H1 (cell line): ENCODE results near the gene PLEKHG5. TPM values are rescaled to one million over a fixed set of nuclear protein-coding genes. Genes with fewer than 3 reads are reported as not detected.
"Not testable (repeated sequence)": the region's sequence is repeated elsewhere in the genome, so short reads cannot be mapped to it uniquely, and the experiment has no call there.

Source experiments
- CTCF ChIA-PET: fragments of 300-600 bp; sonication (Branson Sonifier 250); formaldehyde crosslinking; loops from one replicate; lab custom pipeline; 2021; ENCODE audit not compliant: partially characterized antibody; lab: Charles Lee
- POLR2A ChIA-PET: fragments of 300-600 bp; sonication (Branson Sonifier 250); formaldehyde crosslinking; loops from one replicate; lab custom pipeline; 2021; ENCODE audit warnings: inconsistent platforms; ENCODE audit not compliant: partially characterized antibody; lab: Charles Lee
- DNase-seq, 2 experiments: peaks; one replicate each; pipeline versions ENCODE4 v3.0.0 to v3.0.0-alpha.2; 2010 to 2022; ENCODE audit warnings: low spot score in 2 of 2, low read depth in 1 of 2, mixed read lengths in 1 of 2
- FAIRE-seq: peaks from 2 replicates; lab custom pipeline; 2011; peaks lifted over from hg19 to GRCh38; lab: Jason Lieb, UNC
- H2AFZ ChIP-seq: 2 replicates; pipeline ENCODE4 v1.8.1; 2012; ENCODE audit warnings: low read length, inconsistent platforms
- H2AK5ac ChIP-seq: 2 replicates; pipeline ENCODE4 v1.6.1; 2013; ENCODE audit warnings: low read depth, low read length
- H2BK120ac ChIP-seq: replicated peaks from 2 replicates; pipeline ENCODE3; 2013; ENCODE audit warnings: low read depth, low read length, inconsistent platforms
- H2BK12ac ChIP-seq: 2 replicates; pipeline ENCODE4 v1.6.1; 2013; ENCODE audit warnings: low read depth, low read length
- H2BK15ac ChIP-seq: 2 replicates; pipeline ENCODE4 v1.6.1; 2013; ENCODE audit warnings: low read length
- H2BK20ac ChIP-seq: 2 replicates; pipeline ENCODE4 v1.6.1; 2013; ENCODE audit warnings: low read length
- H2BK5ac ChIP-seq: 2 replicates; pipeline ENCODE4 v1.6.1; 2013; ENCODE audit warnings: low read depth, low read length
- H3K14ac ChIP-seq: 2 replicates; pipeline ENCODE4 v1.6.1; 2013; ENCODE audit warnings: inconsistent platforms; ENCODE audit not compliant: insufficient read length
- H3K18ac ChIP-seq: 2 replicates; pipeline ENCODE4 v1.6.1; 2013; ENCODE audit warnings: low read length; ENCODE audit errors: extremely low read depth
- H3K23ac ChIP-seq: 2 replicates; pipeline ENCODE4 v1.6.1; 2013; ENCODE audit warnings: inconsistent platforms; ENCODE audit not compliant: insufficient read length
- H3K23me2 ChIP-seq: 2 replicates; pipeline ENCODE4 v1.6.1; 2013; ENCODE audit warnings: low read depth, low read length
- H3K27ac ChIP-seq: 2 replicates; pipeline ENCODE4 v1.6.1; 2011; ENCODE audit warnings: low read depth, low read length, inconsistent platforms
- H3K27me3 ChIP-seq, 4 experiments: replicated peaks in 1 of 4; 1 replicate in 1 of 4; 2 replicates in 3 of 4; pipeline versions ENCODE4 v1.6.1 to v1.8.1; 2011 to 2013; ENCODE audit warnings: low read length in 3 of 4, mild to moderate bottlenecking in 3 of 4, inconsistent platforms in 2 of 4, mixed read lengths in 2 of 4, moderate library complexity in 1 of 4; ENCODE audit not compliant: control insufficient read depth in 3 of 4, insufficient read depth in 3 of 4; ENCODE audit errors: extremely low read depth in 1 of 4
- H3K36me3 ChIP-seq, 4 experiments: 2 replicates each; pipeline versions ENCODE4 v1.6.1 to v1.8.1; 2011 to 2013; ENCODE audit warnings: mild to moderate bottlenecking in 4 of 4, low read length in 3 of 4, moderate library complexity in 2 of 4, control low read depth in 1 of 4, inconsistent platforms in 1 of 4; ENCODE audit not compliant: insufficient read depth in 4 of 4, control insufficient read depth in 2 of 4
- H3K4ac ChIP-seq: replicated peaks from 2 replicates; pipeline ENCODE3; 2013; ENCODE audit warnings: low read length, low read depth, mixed read lengths, inconsistent platforms; ENCODE audit not compliant: insufficient read length
- H3K4me1 ChIP-seq, 4 experiments: replicated peaks in 1 of 4; 1 replicate in 1 of 4; 2 replicates in 3 of 4; pipeline versions ENCODE4 v1.6.1 to v1.8.1; 2011 to 2013; ENCODE audit warnings: low read length in 3 of 4, inconsistent platforms in 2 of 4, mixed read lengths in 1 of 4; ENCODE audit not compliant: insufficient read depth in 4 of 4, control insufficient read depth in 3 of 4
- H3K4me2 ChIP-seq, 2 experiments: 2 replicates each; pipeline versions ENCODE4 v1.6.1 to v1.8.1; 2011 to 2013; ENCODE audit warnings: low read depth in 2 of 2, low read length in 2 of 2, control low read depth in 1 of 2, inconsistent platforms in 1 of 2, mild to moderate bottlenecking in 1 of 2; ENCODE audit not compliant: insufficient read depth in 1 of 2
- H3K4me3 ChIP-seq, 4 experiments: fragments of 200-600, 300-600 bp in 1 of 4; sonication (generic), shearing (Covaris generic), sonication (Bioruptor Twin) in 1 of 4; 2 replicates each; pipeline versions ENCODE4 v1.5.1 to v1.8.1; 2011 to 2016; ENCODE audit warnings: low read length in 4 of 4, low read depth in 3 of 4, control low read depth in 2 of 4, inconsistent platforms in 2 of 4, mild to moderate bottlenecking in 2 of 4, mixed read lengths in 1 of 4, moderate library complexity in 1 of 4; ENCODE audit not compliant: insufficient read depth in 2 of 4; ENCODE audit errors: extremely low read depth in 1 of 4
- H3K56ac ChIP-seq: replicated peaks from 2 replicates; pipeline ENCODE3; 2013; ENCODE audit warnings: low read depth, mild to moderate bottlenecking, mixed read lengths, low read length, inconsistent platforms; ENCODE audit not compliant: insufficient read length
- H3K79me1 ChIP-seq: 2 replicates; pipeline ENCODE4 v1.6.1; 2013; ENCODE audit warnings: low read depth, low read length, control low read depth
- H3K79me2 ChIP-seq, 2 experiments: 2 replicates each; pipeline versions ENCODE4 v1.6.1 to v1.8.1; 2012 to 2013; ENCODE audit warnings: low read length in 2 of 2, mild to moderate bottlenecking in 2 of 2, inconsistent platforms in 1 of 2; ENCODE audit not compliant: insufficient read depth in 2 of 2, control insufficient read depth in 1 of 2
- H3K9ac ChIP-seq, 4 experiments: replicated peaks in 1 of 4; 1 replicate in 1 of 4; 2 replicates in 3 of 4; pipeline versions ENCODE4 v1.6.1 to v1.8.1; 2011 to 2013; ENCODE audit warnings: low read depth in 3 of 4, low read length in 3 of 4, control low read depth in 2 of 4, mild to moderate bottlenecking in 2 of 4, moderate library complexity in 2 of 4, inconsistent platforms in 1 of 4; ENCODE audit errors: extremely low read depth in 1 of 4
- H3K9me3 ChIP-seq, 2 experiments: 2 replicates each; pipeline versions ENCODE4 v1.6.1 to v1.8.1; 2012 to 2013; ENCODE audit warnings: mild to moderate bottlenecking in 2 of 2, moderate library complexity in 2 of 2, control low read depth in 1 of 2, inconsistent platforms in 1 of 2, low read depth in 1 of 2, low read length in 1 of 2, mixed read lengths in 1 of 2; ENCODE audit not compliant: insufficient read depth in 2 of 2
- H4K20me1 ChIP-seq, 2 experiments: replicated peaks in 1 of 2; 2 replicates each; pipeline versions ENCODE3 to v1.8.1; 2011 to 2013; ENCODE audit warnings: inconsistent platforms in 2 of 2, low read length in 2 of 2, mild to moderate bottlenecking in 1 of 2; ENCODE audit not compliant: insufficient read depth in 2 of 2, control insufficient read depth in 1 of 2
- H4K5ac ChIP-seq: 2 replicates; pipeline ENCODE4 v1.6.1; 2013; ENCODE audit warnings: low read length, low read depth, mixed read lengths, inconsistent platforms; ENCODE audit not compliant: insufficient read length
- H4K8ac ChIP-seq: 2 replicates; pipeline ENCODE4 v1.8.0; 2013; ENCODE audit warnings: mild to moderate bottlenecking, moderate library complexity, low read length, inconsistent platforms; ENCODE audit not compliant: insufficient read depth; ENCODE audit errors: extremely low read depth
- H4K91ac ChIP-seq: replicated peaks from 2 replicates; pipeline ENCODE3; 2013; ENCODE audit warnings: low read length, mixed read lengths, inconsistent platforms; ENCODE audit not compliant: insufficient read length
- WGBS, 2 experiments: shearing (Covaris generic) in 1 of 2; methylation state at CpG; one replicate each; pipeline versions ENCODE4 v1.1.6 to v1.1.7; 2013 to 2015; ENCODE audit warnings: low lambda C conversion rate in 2 of 2, mixed read lengths in 2 of 2, inconsistent platforms in 1 of 2, low coverage in 1 of 2, missing lambda C conversion rate in 1 of 2; ENCODE audit not compliant: insufficient replicate concordance in 2 of 2, insufficient coverage in 1 of 2, insufficient read length in 1 of 2; ENCODE audit errors: extremely low coverage in 1 of 2, missing lambda C conversion rate in 1 of 2; 5-methylcytosine and 5-hydroxymethylcytosine counted together
- polyA plus RNA-seq, 7 experiments: library from polyadenylated mRNA; depleted of rRNA in 3 of 7; stranded (reverse) in 5 of 7; unstranded in 2 of 7; fragments of >200 nt in 5 of 7; fragments of 200-250 nt in 2 of 7; gene quantifications; 1 replicate in 5 of 7; 2 replicates in 1 of 7; 4 replicates in 1 of 7; pipeline versions ENCODE4 v1.2.1 to v1.2.3, GENCODE V29; 2011 to 2013; ENCODE audit warnings: missing spikeins in 2 of 7, mixed read lengths in 2 of 7
- total RNA-seq: library from RNA; stranded (reverse); fragmentation: NEBNext Ultra II Directional; extraction: Animal tissue kit (Norgen Biotek cat#: 25700); gene quantifications from 2 replicates; pipeline ENCODE4 v1.2.1, GENCODE V29; 2021
- TF ChIP-seq, protein P1 (sequence below): IDR thresholded peaks from 2 replicates; pipeline ENCODE4 v1.6.1; 2012; ENCODE audit warnings: inconsistent platforms
- TF ChIP-seq, protein P2 (sequence below): IDR thresholded peaks from 2 replicates; pipeline ENCODE4 v1.6.1; 2012; ENCODE audit warnings: inconsistent platforms

PLEKHG5 gene
- total and polyA plus RNA-seq, 2 of the 8 experiments (the other 6 are each of a cell fraction or from before 2014, with no cell fraction given) = 10.4 to 13.8 TPM

DNA sequence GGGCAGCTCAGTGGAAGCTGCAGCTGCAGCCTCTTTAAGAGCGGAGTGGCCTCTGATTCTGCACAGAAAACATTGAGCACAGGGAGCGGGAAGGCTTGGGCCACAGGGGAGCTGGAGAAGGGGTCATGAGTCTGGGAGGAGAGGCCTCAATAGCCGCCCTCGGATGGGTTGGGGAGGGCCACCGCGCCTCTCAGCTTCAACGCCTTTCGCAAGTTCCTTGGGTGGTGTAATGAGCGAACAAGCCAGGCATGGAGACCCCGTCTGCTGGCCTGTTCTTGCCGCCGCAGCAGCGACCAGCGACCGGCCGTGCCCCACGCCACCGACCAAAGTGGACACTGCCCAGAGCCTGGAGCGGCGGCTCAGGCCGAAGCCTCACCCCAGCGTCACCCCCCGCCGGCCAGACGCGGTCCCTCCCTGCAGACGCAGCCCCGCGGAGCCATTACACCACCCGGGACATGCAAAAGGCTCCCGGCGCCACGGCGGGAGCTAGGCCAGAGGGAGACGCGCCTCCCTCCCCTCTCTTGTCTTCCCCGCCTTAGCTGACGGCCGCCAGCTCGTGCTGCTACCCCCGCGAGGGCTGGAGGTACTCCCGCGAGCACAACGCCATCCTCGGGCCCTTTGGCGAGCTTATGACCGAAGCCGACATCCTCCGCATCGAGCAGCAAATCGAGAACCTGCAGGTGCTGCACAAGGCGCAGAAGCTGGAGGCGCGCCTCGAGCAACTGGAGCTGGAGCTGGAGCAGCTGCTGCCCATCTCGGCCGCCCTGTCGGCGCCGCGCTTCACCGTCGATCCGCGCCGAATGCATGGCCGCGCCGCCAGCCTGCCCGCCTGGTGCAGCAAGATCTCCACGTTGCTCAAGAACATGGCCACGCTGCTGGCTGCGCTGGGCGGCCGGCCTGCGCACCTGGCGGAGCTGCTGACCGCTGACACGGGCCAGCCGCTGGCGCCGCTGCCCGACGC, 37.3 kb downstream of the PLEKHG5 start:
- CTCF ChIA-PET = interaction anchor here (0.8 to 6.0 kb wide), 19 partner anchors 10 to 373 kb away, joined by 3 to 75 read pairs (median 5); partner anchors contain the start of genes HES2, PLEKHG5 and TNFRSF25
- H3K27me3 ChIP-seq = peaks cover 5 to 43% (median 24%) of the 10 kb centered on the region in 4 experiments; a peak in 6 of 7 replicates
- not testable (repeated sequence) for H3K23ac ChIP-seq, H4K20me1 ChIP-seq, H4K5ac ChIP-seq, H3K4ac ChIP-seq, H3K9ac ChIP-seq, H2BK5ac ChIP-seq, H3K23me2 ChIP-seq, H3K18ac ChIP-seq, H3K79me1 ChIP-seq, H2BK15ac ChIP-seq, H3K79me2 ChIP-seq, H4K91ac ChIP-seq, H3K56ac ChIP-seq, H2BK120ac ChIP-seq, H3K9me3 ChIP-seq
- WGBS, 2 experiments = 74% methylated on average over 68 of the region's 85 CpGs; no CpG with 5 or more reads in 1 of the 2 experiments
- POLR2A ChIA-PET = interaction anchor here (0.8 to 12.2 kb wide), 7 partner anchors 9 to 149 kb away, joined by 3 to 123 read pairs (median 3); partner anchors contain the start of genes PLEKHG5 and TNFRSF25
- peak; percentile 62 for FAIRE-seq
- TF ChIP-seq, protein P1, sequence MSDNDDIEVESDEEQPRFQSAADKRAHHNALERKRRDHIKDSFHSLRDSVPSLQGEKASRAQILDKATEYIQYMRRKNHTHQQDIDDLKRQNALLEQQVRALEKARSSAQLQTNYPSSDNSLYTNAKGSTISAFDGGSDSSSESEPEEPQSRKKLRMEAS = peak; percentile 61
- TF ChIP-seq, protein P2, sequence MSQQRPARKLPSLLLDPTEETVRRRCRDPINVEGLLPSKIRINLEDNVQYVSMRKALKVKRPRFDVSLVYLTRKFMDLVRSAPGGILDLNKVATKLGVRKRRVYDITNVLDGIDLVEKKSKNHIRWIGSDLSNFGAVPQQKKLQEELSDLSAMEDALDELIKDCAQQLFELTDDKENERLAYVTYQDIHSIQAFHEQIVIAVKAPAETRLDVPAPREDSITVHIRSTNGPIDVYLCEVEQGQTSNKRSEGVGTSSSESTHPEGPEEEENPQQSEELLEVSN = peak; percentile 59
- TF ChIP-seq, all 59 proteins: peak for 2; not testable (repeated sequence) for 57
- H3K27ac ChIP-seq, H2AFZ ChIP-seq, H3K14ac ChIP-seq, H2AK5ac ChIP-seq, DNase-seq, H3K36me3 ChIP-seq, H2BK20ac ChIP-seq, H2BK12ac ChIP-seq: not testable (repeated sequence)
- H4K8ac ChIP-seq = peak overlapping the region; percentile 57; the same call in 1 of the 2 replicates
- peak overlapping the region in 1 of 4 experiments; percentile 44; a peak in 2 of 8 replicates for H3K4me3 ChIP-seq
- peaks cover 0 to 18% (median 11%) of the 10 kb centered on the region in 4 experiments; a peak in 6 of 7 replicates for H3K4me1 ChIP-seq
- H3K4me2 ChIP-seq = peak overlapping the region; percentile 8 to 64; a peak in 2 of 4 replicates
